BJ (cell line): ENCODE measurements around the gene SPNS2. TPM values are rescaled to one million over a fixed set of nuclear protein-coding genes. Genes with fewer than 3 reads are reported as not detected.

Experiments
- CTCF ChIA-PET: fragments of 350-600 bp; formaldehyde crosslinking; extraction: SDS; loops from one replicate; lab custom pipeline; 2021; ENCODE audit warnings: antibody characterized with exemption, inconsistent platforms; lab: Yijun Ruan, JAX
- POLR2A ChIA-PET: fragments of 300-600 bp; sonication (Branson Sonifier 250); formaldehyde crosslinking; extraction: SDS; loops from one replicate; lab custom pipeline; 2021; ENCODE audit warnings: antibody characterized with exemption; lab: Charles Lee
- DNase-seq: peaks from one replicate; pipeline ENCODE4 v3.0.0-alpha.2; 2011; ENCODE audit warnings: low read depth
- H3K27me3 ChIP-seq: 2 replicates; pipeline ENCODE4 v1.6.0; 2011; ENCODE audit warnings: low read length; ENCODE audit not compliant: control insufficient read depth, insufficient read depth
- H3K36me3 ChIP-seq: 2 replicates; pipeline ENCODE4 v1.5.1; 2011; ENCODE audit warnings: low read length; ENCODE audit not compliant: control insufficient read depth, insufficient read depth
- H3K4me3 ChIP-seq: 2 replicates; pipeline ENCODE4 v1.5.1; 2011; ENCODE audit warnings: low read depth, mild to moderate bottlenecking, control low read depth, low read length
- polyA plus RNA-seq: library from polyadenylated mRNA; depleted of rRNA; stranded (reverse); fragments of >200 nt; gene quantifications from 2 replicates; pipeline ENCODE4 v1.2.3, GENCODE V29; 2011
- TF ChIP-seq, protein P1 (sequence below): IDR thresholded peaks from 2 replicates; pipeline ENCODE4 v1.5.1; 2011; ENCODE audit warnings: low read depth, mild to moderate bottlenecking, control low read depth, inconsistent platforms, low read length, moderate library complexity; ENCODE audit not compliant: insufficient read depth

SPNS2 gene
- polyA plus RNA-seq, 1 experiment = not detected

DNA sequence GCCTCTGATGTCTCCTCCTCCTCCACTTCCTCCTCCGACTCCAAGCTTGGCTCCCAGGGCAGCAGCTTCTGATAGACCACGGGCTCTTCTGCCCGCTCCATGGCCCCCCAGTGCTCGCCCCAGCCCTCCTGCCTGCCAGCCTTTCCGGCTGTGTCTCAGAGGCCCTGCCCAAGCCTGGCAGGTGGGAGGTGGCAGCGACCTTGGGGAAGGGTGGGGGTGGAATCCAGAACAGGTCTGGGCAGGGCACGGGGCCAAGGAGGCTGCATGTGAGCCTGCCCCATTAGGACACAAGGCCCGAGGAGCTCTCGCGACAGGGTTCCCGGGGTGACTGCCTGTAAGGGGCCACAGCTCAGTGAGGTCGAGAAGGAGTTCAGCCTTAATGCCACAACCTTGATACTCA lies 61.7 kb downstream of the SPNS2 start, which contains the start of gene GGT6:
Gene GGT6 (minus strand): TSS at position 157 of the 400 bp plus-strand sequence. CDS start 56 bp downstream, at position 101.
- no peaks in the 10 kb centered on the region for H3K36me3 ChIP-seq
- POLR2A ChIA-PET = no interaction called here
- DNase-seq = no peak
- TF ChIP-seq, protein P1, sequence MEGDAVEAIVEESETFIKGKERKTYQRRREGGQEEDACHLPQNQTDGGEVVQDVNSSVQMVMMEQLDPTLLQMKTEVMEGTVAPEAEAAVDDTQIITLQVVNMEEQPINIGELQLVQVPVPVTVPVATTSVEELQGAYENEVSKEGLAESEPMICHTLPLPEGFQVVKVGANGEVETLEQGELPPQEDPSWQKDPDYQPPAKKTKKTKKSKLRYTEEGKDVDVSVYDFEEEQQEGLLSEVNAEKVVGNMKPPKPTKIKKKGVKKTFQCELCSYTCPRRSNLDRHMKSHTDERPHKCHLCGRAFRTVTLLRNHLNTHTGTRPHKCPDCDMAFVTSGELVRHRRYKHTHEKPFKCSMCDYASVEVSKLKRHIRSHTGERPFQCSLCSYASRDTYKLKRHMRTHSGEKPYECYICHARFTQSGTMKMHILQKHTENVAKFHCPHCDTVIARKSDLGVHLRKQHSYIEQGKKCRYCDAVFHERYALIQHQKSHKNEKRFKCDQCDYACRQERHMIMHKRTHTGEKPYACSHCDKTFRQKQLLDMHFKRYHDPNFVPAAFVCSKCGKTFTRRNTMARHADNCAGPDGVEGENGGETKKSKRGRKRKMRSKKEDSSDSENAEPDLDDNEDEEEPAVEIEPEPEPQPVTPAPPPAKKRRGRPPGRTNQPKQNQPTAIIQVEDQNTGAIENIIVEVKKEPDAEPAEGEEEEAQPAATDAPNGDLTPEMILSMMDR = no peak
- CTCF ChIA-PET = interaction anchor here (0.7 to 1.1 kb wide), 3 partner anchors 16 to 54 kb away, joined by 3 to 4 read pairs (median 3); no protein-coding TSS in a partner anchor
- H3K27me3 ChIP-seq = peaks cover 5% of the 10 kb centered on the region
- H3K4me3 ChIP-seq = no peak within 1 kb of the TSS

DNA sequence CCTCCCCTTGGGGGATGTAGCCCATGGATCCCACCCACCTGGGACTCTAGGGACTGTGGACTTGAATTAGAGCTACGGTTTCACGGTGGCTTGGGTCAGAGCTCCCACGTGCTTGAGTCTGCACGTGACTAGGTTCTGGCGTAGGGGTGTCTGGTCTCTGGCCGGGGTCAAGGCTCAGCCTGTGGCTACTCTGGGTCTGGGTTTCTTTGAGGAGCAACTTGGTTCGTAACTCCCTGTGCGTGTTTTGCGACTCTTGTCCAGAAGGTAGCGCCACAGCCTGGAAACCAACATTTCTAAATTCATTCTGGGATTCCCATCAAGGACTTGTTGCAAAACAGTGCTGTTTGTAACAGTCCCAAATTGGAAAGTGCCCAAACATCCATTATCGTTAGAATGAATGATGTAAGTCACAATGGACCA lies 62.2 kb downstream of the SPNS2 start:
- TF ChIP-seq, protein P1 = peak; percentile 8; the same call in 1 of the 2 replicates
- no peak for DNase-seq
- Histone ChIP-seq H3K36me3 (no peaks in the 10 kb centered on the region), H3K27me3 (peaks cover 5% of the 10 kb centered on the region), H3K4me3 (no peak overlapping the region)
- ChIA-PET POLR2A (no interaction called here), CTCF (interaction anchor here (0.7 to 1.1 kb wide), 4 partner anchors 17 to 329 kb away, joined by 3 to 4 read pairs (median 3); no protein-coding TSS in a partner anchor)

DNA sequence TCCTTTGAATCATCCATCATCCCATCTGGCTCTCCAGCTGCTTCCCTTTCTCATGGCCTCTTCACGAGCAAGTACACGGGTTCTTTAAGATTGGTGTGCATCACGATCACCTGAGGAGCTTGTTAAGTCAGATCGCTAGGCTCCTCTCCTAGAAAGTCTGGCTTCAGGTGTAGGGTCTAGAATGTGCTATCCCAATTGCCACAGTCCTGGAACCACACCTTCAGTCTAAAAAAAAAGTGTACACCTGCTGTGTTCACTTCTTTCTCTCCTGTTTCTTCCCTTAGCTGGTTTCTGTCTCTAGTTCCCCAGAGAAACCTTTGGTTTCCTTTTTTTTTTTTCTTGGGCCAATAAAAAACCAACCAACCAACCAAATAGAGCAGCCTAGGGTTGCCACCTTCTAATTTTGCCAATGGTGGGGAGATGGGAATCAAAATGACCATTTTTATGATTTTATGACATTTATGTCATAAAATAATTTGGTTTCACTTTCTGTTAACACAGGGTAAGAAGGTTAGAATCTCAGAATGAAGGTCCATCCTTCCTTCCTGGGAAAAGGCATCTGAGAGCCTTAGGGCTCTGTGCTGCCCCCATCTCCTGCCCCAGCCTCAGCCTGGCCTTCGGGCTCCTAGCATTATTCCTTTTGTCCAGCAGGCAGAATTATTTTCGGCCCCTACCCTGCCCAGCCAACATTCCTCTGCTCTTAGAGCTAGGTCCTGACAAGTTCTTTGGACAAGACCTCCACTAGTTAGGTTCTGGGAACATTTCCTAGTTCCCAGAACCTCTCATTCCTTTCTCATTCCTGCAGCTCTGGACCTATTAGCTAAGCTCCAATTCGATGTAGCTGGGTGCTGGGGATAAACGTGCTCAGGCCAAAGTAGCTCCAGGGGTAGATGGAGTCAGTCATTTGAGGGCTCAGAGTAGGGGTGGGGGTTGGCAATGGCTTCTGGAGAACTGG lies 63.6 kb downstream of the SPNS2 start:
- POLR2A ChIA-PET = no interaction called here
- no peak for DNase-seq
- Histone ChIP-seq H3K4me3 (no peak overlapping the region), H3K27me3 (peaks cover 5% of the 10 kb centered on the region), H3K36me3 (no peaks in the 10 kb centered on the region)
- TF ChIP-seq, protein P1 = no peak
- CTCF ChIA-PET = interaction anchor here (1.0 to 2.6 kb wide), 2 partner anchors 64 to 327 kb away, joined by 3 to 11 read pairs; no protein-coding TSS in a partner anchor

DNA sequence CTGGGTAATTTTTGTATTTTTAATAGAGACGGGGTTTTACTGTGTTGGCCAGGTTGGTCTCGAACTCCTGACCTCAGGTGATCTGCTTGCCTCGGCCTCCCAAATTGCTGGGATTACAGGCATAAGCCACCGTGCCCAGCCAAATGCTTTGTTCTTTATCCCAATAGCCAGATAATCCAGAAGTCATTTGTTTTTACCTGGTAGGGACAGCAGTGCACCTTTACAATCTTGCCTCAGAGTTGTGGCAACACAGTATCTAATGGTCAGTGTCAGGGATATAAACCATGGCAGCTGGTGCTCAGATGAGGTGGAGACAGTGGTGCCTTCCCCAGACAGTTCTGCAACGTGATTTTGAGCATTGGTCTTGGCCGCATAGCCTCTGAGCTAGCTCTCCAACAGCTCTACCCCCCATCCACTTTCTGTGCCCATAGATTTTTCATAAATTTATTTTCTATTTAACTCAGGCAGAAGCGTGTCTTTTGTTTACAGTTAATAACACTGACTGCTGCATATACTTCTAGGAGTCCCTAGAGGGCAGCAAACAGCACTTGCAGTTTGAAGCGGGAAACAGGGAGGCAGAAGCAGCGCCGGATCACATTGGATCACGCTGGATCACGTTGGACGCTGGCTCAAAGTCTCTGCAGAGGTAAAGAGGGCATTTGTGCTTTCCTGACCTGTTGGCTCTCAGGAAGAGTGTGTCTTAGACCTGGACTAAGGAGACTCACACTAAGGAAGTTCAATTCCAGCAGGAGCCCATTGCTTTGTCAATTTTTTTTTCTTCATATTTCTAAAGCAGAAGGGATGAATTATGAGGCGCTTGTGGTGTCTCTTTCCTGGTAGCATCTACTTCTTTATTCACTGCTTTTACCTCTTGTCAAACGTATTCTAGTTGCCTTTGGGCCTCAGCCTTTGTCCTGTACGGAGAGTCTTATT lies 66.8 kb downstream of the SPNS2 start:
- POLR2A ChIA-PET = no interaction called here
- DNase-seq = no peak
- TF ChIP-seq, protein P1 = peak; percentile 94
- H3K27me3 ChIP-seq = peaks cover 7% of the 10 kb centered on the region; the same call in 1 of the 2 replicates
- no peak overlapping the region for H3K4me3 ChIP-seq
- no peaks in the 10 kb centered on the region for H3K36me3 ChIP-seq
- CTCF ChIA-PET = interaction anchor here (0.5 to 6.7 kb wide), 22 partner anchors 9 to 335 kb away, joined by 3 to 122 read pairs (median 7); partner anchors contain the start of genes C17orf107 and MYBBP1A
